Stimulated activated naive B cell treated with anti-CD40 and anti-IgM and Interleukin-4, amounts not matched to agents 10 μg/mL and 1 μg/mL and 100 μg/mL, for 72 hours (primary cell): ENCODE data around the gene SEL1L3.

Experiments used
- ATAC-seq, 2 donors: fragments of 150-1000 bp; cut with Tn5 transposase; replicated peaks; 2 replicates each; pipeline ENCODE4 v1.10.0; 2021; ENCODE audit warnings: moderate library complexity in 1 of 2
- DNase-seq: peaks from one replicate; pipeline ENCODE4 v3.0.0; 2021
- H3K27ac Mint-ChIP-seq: one replicate; pipeline ENCODE4 v1.8.0; 2022; ENCODE audit warnings: mild to moderate bottlenecking, mixed read lengths
- H3K27me3 Mint-ChIP-seq, 2 donors: one replicate each; pipeline ENCODE4 v1.8.0; 2022; ENCODE audit warnings: mixed read lengths in 2 of 2
- H3K36me3 Mint-ChIP-seq, 2 donors: one replicate each; pipeline ENCODE4 v1.8.0; 2022; ENCODE audit warnings: mixed read lengths in 2 of 2, mild to moderate bottlenecking in 1 of 2
- H3K4me1 Mint-ChIP-seq, 2 donors: one replicate each; pipeline ENCODE4 v1.8.0; 2022; ENCODE audit warnings: mixed read lengths in 2 of 2, mild to moderate bottlenecking in 1 of 2
- H3K4me3 Mint-ChIP-seq, 2 donors: one replicate each; pipeline ENCODE4 v1.8.0; 2022; ENCODE audit warnings: mild to moderate bottlenecking in 2 of 2, mixed read lengths in 2 of 2, moderate library complexity in 1 of 2
- H3K9me3 Mint-ChIP-seq, 2 donors: one replicate each; pipeline ENCODE4 v1.8.0; 2022; ENCODE audit warnings: mixed read lengths in 2 of 2, mild to moderate bottlenecking in 1 of 2

Gene SEL1L3

GRCh38 chr4:25769251-25769650, 93.5 kb downstream of the SEL1L3 start:
- H3K4me1 Mint-ChIP-seq = peaks cover 0 to 3% of the 10 kb centered on the region in 2 donors
- no peak for DNase-seq
- no peak for ATAC-seq
- no peaks in the 10 kb centered on the region for H3K27me3 Mint-ChIP-seq
- H3K9me3 Mint-ChIP-seq = no peaks in the 10 kb centered on the region
- H3K36me3 Mint-ChIP-seq = peaks cover 38 to 56% of the 10 kb centered on the region in 2 donors
- H3K27ac Mint-ChIP-seq = no peak overlapping the region
- H3K4me3 Mint-ChIP-seq = no peak overlapping the region

- peaks cover 34 to 55% of the 10 kb centered on the region in 2 donors for H3K36me3 Mint-ChIP-seq
- ATAC-seq (peak in 1 of 2 donors; percentile 49), DNase-seq (no peak)
- H3K27ac Mint-ChIP-seq = no peak overlapping the region
- no peaks in the 10 kb centered on the region for H3K9me3 Mint-ChIP-seq
- no peaks in the 10 kb centered on the region for H3K27me3 Mint-ChIP-seq
- no peak overlapping the region for H3K4me3 Mint-ChIP-seq
- no peaks in the 10 kb centered on the region for H3K4me1 Mint-ChIP-seq
Observed at GRCh38 chr4:25767877-25768725, 94.7 kb downstream of the SEL1L3 start.

GRCh38 chr4:25760518-25761157, 102.2 kb downstream of the SEL1L3 start:
- Mint-ChIP-seq H3K36me3 (peaks cover 34 to 63% of the 10 kb centered on the region in 2 donors), H3K4me3 (no peak overlapping the region), H3K4me1 (no peaks in the 10 kb centered on the region), H3K27me3 (no peaks in the 10 kb centered on the region), H3K27ac (no peak overlapping the region), H3K9me3 (peaks cover 0 to 3% of the 10 kb centered on the region in 2 donors)
- ATAC-seq (no peak), DNase-seq (no peak)

- ATAC-seq = no peak
- no peak for DNase-seq
- H3K27me3 Mint-ChIP-seq = no peaks in the 10 kb centered on the region
- H3K4me1 Mint-ChIP-seq = no peaks in the 10 kb centered on the region
- H3K27ac Mint-ChIP-seq = no peak overlapping the region
- no peak overlapping the region for H3K4me3 Mint-ChIP-seq
- peaks cover 39 to 68% of the 10 kb centered on the region in 2 donors for H3K36me3 Mint-ChIP-seq
- H3K9me3 Mint-ChIP-seq = peaks cover 0 to 3% of the 10 kb centered on the region in 2 donors
Observed at GRCh38 chr4:25760048-25760447, 102.7 kb downstream of the SEL1L3 start.

GRCh38 chr4:25759101-25759500, 103.7 kb downstream of the SEL1L3 start:
- Mint-ChIP-seq H3K9me3 (peaks cover 0 to 3% of the 10 kb centered on the region in 2 donors), H3K27ac (no peak overlapping the region), H3K4me3 (no peak overlapping the region), H3K4me1 (no peaks in the 10 kb centered on the region), H3K36me3 (peaks cover 35 to 62% of the 10 kb centered on the region in 2 donors), H3K27me3 (no peaks in the 10 kb centered on the region)
- ATAC-seq = no peak
- no peak for DNase-seq

GRCh38 chr4:25757452-25757851, 105.3 kb downstream of the SEL1L3 start:
- Mint-ChIP-seq H3K4me3 (no peak overlapping the region), H3K27me3 (no peaks in the 10 kb centered on the region), H3K4me1 (peaks cover 7 to 13% of the 10 kb centered on the region in 2 donors), H3K36me3 (peaks cover 32 to 59% of the 10 kb centered on the region in 2 donors), H3K9me3 (peaks cover 0 to 3% of the 10 kb centered on the region in 2 donors), H3K27ac (no peak overlapping the region)
- no peak for ATAC-seq
- DNase-seq = no peak

DNA sequence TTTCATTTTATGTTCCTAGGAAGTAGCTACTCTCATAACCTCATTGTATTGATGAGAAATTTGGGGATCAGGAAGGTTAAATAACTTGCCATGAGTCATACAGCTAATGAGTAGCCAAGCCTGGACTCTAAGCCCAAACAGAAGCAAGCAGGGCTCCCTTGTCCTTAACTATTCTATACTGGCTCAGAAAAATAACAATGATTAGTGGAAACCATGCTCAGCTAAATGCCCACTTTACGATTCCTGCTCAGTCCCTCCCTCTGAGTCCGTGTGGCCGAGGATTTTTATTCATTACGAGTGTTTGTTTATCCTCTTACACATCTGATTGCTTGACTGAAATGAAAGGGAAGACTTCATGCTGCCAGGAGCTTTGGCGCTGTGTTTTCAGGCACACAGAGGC, 106.3 kb downstream of the SEL1L3 start:
- ATAC-seq (no peak), DNase-seq (no peak)
- Mint-ChIP-seq H3K4me3 (no peak overlapping the region), H3K27ac (peak overlapping the region; percentile 51), H3K4me1 (peaks cover 7 to 15% of the 10 kb centered on the region in 2 donors), H3K36me3 (peaks cover 33 to 57% of the 10 kb centered on the region in 2 donors), H3K9me3 (peaks cover 0 to 3% of the 10 kb centered on the region in 2 donors), H3K27me3 (no peaks in the 10 kb centered on the region)

- no peaks in the 10 kb centered on the region for H3K27me3 Mint-ChIP-seq
- DNase-seq (no peak), ATAC-seq (no peak)
- no peak overlapping the region for H3K4me3 Mint-ChIP-seq
- H3K36me3 Mint-ChIP-seq = peaks cover 34 to 59% of the 10 kb centered on the region in 2 donors
- H3K4me1 Mint-ChIP-seq = peaks cover 11 to 21% of the 10 kb centered on the region in 2 donors
- H3K9me3 Mint-ChIP-seq = peaks cover 5 to 7% of the 10 kb centered on the region in 2 donors
- peak overlapping the region; percentile 9 for H3K27ac Mint-ChIP-seq
Observed at GRCh38 chr4:25755911-25756310, 106.9 kb downstream of the SEL1L3 start.

DNA sequence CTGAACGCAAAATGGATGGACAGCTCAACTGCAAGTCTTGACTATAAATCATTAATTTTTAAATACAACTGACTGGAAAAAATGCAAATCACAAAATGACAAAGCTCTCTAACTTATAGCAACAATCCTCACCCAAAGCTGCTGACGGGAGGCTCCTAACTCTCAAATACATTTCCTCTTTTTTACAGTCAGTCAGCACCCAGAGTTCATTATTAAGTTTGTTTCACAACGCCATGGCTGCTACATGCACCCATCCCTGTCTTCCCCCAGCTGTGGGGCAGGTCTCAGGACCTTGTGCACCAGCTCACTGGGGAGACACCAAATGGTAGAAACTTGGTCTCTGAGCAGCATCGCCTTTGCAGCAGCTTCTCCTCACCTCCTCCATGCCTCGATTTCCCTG, 109.5 kb downstream of the SEL1L3 start:
- H3K4me1 Mint-ChIP-seq = peaks cover 17 to 37% of the 10 kb centered on the region in 2 donors
- H3K4me3 Mint-ChIP-seq = no peak overlapping the region
- peaks cover 22 to 51% of the 10 kb centered on the region in 2 donors for H3K36me3 Mint-ChIP-seq
- ATAC-seq (no peak), DNase-seq (no peak)
- no peaks in the 10 kb centered on the region for H3K27me3 Mint-ChIP-seq
- peaks cover 4 to 5% of the 10 kb centered on the region in 2 donors for H3K9me3 Mint-ChIP-seq
- H3K27ac Mint-ChIP-seq = peak overlapping the region; percentile 80

DNA sequence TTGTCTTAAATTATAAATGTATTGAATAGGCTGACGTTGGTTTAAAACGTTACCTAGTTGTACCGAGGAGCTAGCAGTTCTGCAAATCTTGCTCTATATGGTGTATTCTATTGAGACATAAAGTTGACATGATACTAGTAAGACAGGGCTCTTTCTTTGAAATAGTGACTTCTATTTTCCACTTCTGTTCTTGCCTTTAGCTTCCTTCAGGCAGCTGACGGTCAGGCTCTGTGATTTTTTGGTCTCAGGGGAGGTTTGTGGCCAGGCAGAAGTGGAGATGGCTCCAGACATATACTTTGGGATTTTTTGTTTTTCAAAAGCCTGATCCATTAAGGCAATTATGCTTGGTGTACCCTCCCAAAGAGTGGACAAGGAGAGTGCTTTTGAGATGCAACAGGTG, 111.9 kb downstream of the SEL1L3 start:
- ATAC-seq (peak; percentile 74 to 79), DNase-seq (peak; percentile 29)
- Mint-ChIP-seq H3K9me3 (peaks cover 4 to 5% of the 10 kb centered on the region in 2 donors), H3K36me3 (peaks cover 25 to 57% of the 10 kb centered on the region in 2 donors), H3K27me3 (no peaks in the 10 kb centered on the region), H3K4me1 (peaks cover 20 to 39% of the 10 kb centered on the region in 2 donors), H3K27ac (peak overlapping the region; percentile 88), H3K4me3 (peak overlapping the region in 1 of 2 donors; percentile 34)

DNA sequence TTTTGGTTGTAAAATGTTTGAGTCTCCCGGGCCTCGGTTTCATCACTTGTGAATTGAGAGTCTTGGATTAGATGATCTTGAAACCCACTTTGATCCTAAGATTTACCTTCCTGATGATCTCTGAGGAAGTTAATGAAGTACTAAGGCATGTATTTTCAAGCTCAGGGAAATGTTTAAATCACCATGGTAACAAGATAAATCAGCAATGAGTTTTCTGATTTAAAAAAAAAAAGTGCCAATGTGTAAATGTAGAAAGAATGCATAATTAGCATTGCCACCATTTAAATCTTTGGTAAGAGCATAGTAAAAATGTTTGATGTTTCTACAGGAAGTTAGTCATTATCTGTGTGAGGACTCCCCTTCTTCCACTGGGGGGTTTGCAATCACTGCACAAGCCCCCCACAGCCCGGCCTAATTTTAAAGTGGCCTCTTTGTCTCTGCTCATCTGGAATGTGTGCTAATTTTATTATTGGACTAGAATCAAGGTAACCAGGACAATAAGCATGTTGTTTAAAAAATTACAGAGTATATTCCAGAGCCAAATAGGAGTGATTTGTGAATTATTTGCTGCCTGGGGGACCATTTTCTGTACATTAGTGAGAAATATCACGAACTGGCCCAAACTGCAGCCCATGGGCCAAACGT, 113.5 kb downstream of the SEL1L3 start:
- ATAC-seq (no peak), DNase-seq (no peak)
- Mint-ChIP-seq H3K27me3 (no peaks in the 10 kb centered on the region), H3K27ac (no peak overlapping the region), H3K9me3 (peaks cover 4 to 5% of the 10 kb centered on the region in 2 donors), H3K36me3 (peaks cover 27 to 54% of the 10 kb centered on the region in 2 donors), H3K4me3 (no peak overlapping the region), H3K4me1 (peaks cover 20 to 39% of the 10 kb centered on the region in 2 donors)

GRCh38 chr4:25743971-25744370, 118.8 kb downstream of the SEL1L3 start:
- Mint-ChIP-seq H3K4me1 (peaks cover 4 to 8% of the 10 kb centered on the region in 2 donors), H3K4me3 (no peak overlapping the region), H3K36me3 (peaks cover 24 to 45% of the 10 kb centered on the region in 2 donors), H3K27ac (peak overlapping the region; percentile 59), H3K27me3 (no peaks in the 10 kb centered on the region), H3K9me3 (no peaks in the 10 kb centered on the region)
- no peak for ATAC-seq
- no peak for DNase-seq

DNA sequence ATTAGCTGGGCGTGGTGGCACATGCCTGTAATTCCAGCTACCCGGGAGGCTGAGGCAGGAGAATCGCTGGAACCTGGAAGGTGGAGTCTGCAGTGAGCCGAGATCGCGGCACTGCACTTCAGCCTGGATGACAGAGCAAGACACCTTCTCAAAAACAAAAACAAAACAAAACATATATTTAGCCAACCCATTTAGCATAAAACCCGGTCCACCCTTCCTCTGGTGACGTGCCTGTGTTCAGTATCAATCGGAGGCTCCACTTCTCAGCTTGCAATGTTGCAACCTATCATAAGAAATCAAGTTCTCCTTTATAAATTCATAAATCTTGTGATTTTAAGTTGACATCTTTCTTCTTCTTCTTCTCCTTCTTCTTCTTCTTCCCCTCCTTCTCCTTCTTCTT, 133.2 kb downstream of the SEL1L3 start:
- H3K4me1 Mint-ChIP-seq = peaks cover 5 to 7% of the 10 kb centered on the region in 2 donors
- ATAC-seq = no peak

GRCh38 chr4:25728886-25729285, 133.9 kb downstream of the SEL1L3 start:
- H3K36me3 Mint-ChIP-seq = peaks cover 6 to 30% of the 10 kb centered on the region in 2 donors
- no peak overlapping the region for H3K27ac Mint-ChIP-seq
- H3K4me3 Mint-ChIP-seq = no peak overlapping the region
- ATAC-seq (no peak), DNase-seq (no peak)
- H3K4me1 Mint-ChIP-seq = peaks cover 2 to 7% of the 10 kb centered on the region in 2 donors
- H3K27me3 Mint-ChIP-seq = no peaks in the 10 kb centered on the region
- peaks cover 0 to 5% of the 10 kb centered on the region in 2 donors for H3K9me3 Mint-ChIP-seq

More for the DNA sequence above, 133.2 kb downstream of the SEL1L3 start:
- no peak overlapping the region for H3K4me3 Mint-ChIP-seq
- H3K27ac Mint-ChIP-seq = no peak overlapping the region
- no peak for DNase-seq
- peaks cover 0 to 5% of the 10 kb centered on the region in 2 donors for H3K9me3 Mint-ChIP-seq
- H3K27me3 Mint-ChIP-seq = no peaks in the 10 kb centered on the region
- H3K36me3 Mint-ChIP-seq = peaks cover 6 to 30% of the 10 kb centered on the region in 2 donors
